Measurements from ENCODE around the gene SRSF12.

SRSF12 gene

GRCh38 chr6:89117211-89118108 is at the start of gene SRSF12:
Gene SRSF12, minus strand, starts transcription at chr6:89118071. Its CDS starts 184 bp downstream, at chr6:89117887.
- DNase-seq: peak; percentile 39

- DNase-seq: no peak
Measured at GRCh38 chr6:89162047-89162371, 44.1 kb upstream of the SRSF12 start.

GRCh38 chr6:89161326-89162046 is 43.6 kb upstream of the SRSF12 start:
- no peak for DNase-seq

GRCh38 chr6:89160331-89161092 is 42.6 kb upstream of the SRSF12 start:
- no peak for DNase-seq

GRCh38 chr6:89154131-89154530 is 36.3 kb upstream of the SRSF12 start:
- DNase-seq: no peak

GRCh38 chr6:89148016-89148750 is 30.3 kb upstream of the SRSF12 start:
- no peak for DNase-seq

- DNase-seq: no peak
Measured at GRCh38 chr6:89146718-89147700, 29.1 kb upstream of the SRSF12 start.

GRCh38 chr6:89145956-89146717 is 28.3 kb upstream of the SRSF12 start, which contains the start of gene PM20D2:
Gene PM20D2, plus strand, starts transcription at chr6:89146055. Its CDS starts 90 bp downstream, at chr6:89146145.
- peak; percentile 64 for DNase-seq

GRCh38 chr6:89145091-89145955 is 27.5 kb upstream of the SRSF12 start:
- DNase-seq: peak; percentile 52

GRCh38 chr6:89144354-89144906 is 26.6 kb upstream of the SRSF12 start:
- no peak for DNase-seq

GRCh38 chr6:89140347-89141156 is 22.7 kb upstream of the SRSF12 start:
- DNase-seq: no peak

GRCh38 chr6:89139509-89140346 is 21.9 kb upstream of the SRSF12 start:
- DNase-seq: no peak

- DNase-seq: no peak
Measured at GRCh38 chr6:89138173-89138572, 20.3 kb upstream of the SRSF12 start.

- DNase-seq: no peak
Measured at GRCh38 chr6:89134723-89135122, 16.9 kb upstream of the SRSF12 start.

GRCh38 chr6:89133981-89134380 is 16.1 kb upstream of the SRSF12 start:
- no peak for DNase-seq

- no peak for DNase-seq
Measured at GRCh38 chr6:89132057-89132456, 14.2 kb upstream of the SRSF12 start.

GRCh38 chr6:89131599-89131998 is 13.7 kb upstream of the SRSF12 start:
- no peak for DNase-seq
